ENCODE results near the gene GPR42. TPM values are rescaled to one million over a fixed set of nuclear protein-coding genes. Genes with fewer than 3 reads are reported as not detected.

The GPR42 gene
- total and polyA plus RNA-seq, 10 of the 15 experiments (the other 5 are each of a cell fraction or from before 2014, with no cell fraction given) = 0.13 TPM; not detected in 9

GRCh38 chr19:35352448-35353304, 18.2 kb upstream of the GPR42 start (continued):
- TF ChIP-seq, protein P1, sequence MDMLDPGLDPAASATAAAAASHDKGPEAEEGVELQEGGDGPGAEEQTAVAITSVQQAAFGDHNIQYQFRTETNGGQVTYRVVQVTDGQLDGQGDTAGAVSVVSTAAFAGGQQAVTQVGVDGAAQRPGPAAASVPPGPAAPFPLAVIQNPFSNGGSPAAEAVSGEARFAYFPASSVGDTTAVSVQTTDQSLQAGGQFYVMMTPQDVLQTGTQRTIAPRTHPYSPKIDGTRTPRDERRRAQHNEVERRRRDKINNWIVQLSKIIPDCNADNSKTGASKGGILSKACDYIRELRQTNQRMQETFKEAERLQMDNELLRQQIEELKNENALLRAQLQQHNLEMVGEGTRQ (IDR thresholded peaks at IDR 0.05; ENCODE audit: borderline replicate concordance, low read depth, low read length) = no peak
- TF ChIP-seq TCF7 (IDR thresholded peaks at IDR 0.05; ENCODE audit: borderline replicate concordance) = no peak
- TF ChIP-seq, protein P2, sequence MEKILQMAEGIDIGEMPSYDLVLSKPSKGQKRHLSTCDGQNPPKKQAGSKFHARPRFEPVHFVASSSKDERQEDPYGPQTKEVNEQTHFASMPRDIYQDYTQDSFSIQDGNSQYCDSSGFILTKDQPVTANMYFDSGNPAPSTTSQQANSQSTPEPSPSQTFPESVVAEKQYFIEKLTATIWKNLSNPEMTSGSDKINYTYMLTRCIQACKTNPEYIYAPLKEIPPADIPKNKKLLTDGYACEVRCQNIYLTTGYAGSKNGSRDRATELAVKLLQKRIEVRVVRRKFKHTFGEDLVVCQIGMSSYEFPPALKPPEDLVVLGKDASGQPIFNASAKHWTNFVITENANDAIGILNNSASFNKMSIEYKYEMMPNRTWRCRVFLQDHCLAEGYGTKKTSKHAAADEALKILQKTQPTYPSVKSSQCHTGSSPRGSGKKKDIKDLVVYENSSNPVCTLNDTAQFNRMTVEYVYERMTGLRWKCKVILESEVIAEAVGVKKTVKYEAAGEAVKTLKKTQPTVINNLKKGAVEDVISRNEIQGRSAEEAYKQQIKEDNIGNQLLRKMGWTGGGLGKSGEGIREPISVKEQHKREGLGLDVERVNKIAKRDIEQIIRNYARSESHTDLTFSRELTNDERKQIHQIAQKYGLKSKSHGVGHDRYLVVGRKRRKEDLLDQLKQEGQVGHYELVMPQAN (conservative IDR thresholded peaks at IDR 0.05) = 0 out of 2 replicates have a peak, but pooled peaks have one; percentile 41
- TF ChIP-seq E2F8 (IDR thresholded peaks at IDR 0.05; ENCODE audit: low read depth, partially characterized antibody) = peak; percentile 23
- no peak for TF ChIP-seq ASH2L (IDR thresholded peaks at IDR 0.05; ENCODE audit: borderline replicate concordance, low read depth)
- no peak for TF ChIP-seq WRNIP1 (IDR thresholded peaks at IDR 0.05; ENCODE audit: borderline replicate concordance, low read depth, low read length)
- no peak for TF ChIP-seq KDM1A (IDR thresholded peaks at IDR 0.05; ENCODE audit: borderline replicate concordance)
- TF ChIP-seq SMAD1 (IDR thresholded peaks at IDR 0.05; ENCODE audit: low read depth, partially characterized antibody) = no peak
- TF ChIP-seq, protein P3, sequence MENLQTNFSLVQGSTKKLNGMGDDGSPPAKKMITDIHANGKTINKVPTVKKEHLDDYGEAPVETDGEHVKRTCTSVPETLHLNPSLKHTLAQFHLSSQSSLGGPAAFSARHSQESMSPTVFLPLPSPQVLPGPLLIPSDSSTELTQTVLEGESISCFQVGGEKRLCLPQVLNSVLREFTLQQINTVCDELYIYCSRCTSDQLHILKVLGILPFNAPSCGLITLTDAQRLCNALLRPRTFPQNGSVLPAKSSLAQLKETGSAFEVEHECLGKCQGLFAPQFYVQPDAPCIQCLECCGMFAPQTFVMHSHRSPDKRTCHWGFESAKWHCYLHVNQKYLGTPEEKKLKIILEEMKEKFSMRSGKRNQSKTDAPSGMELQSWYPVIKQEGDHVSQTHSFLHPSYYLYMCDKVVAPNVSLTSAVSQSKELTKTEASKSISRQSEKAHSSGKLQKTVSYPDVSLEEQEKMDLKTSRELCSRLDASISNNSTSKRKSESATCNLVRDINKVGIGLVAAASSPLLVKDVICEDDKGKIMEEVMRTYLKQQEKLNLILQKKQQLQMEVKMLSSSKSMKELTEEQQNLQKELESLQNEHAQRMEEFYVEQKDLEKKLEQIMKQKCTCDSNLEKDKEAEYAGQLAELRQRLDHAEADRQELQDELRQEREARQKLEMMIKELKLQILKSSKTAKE (IDR thresholded peaks at IDR 0.05; ENCODE audit: low read depth, poor library complexity, severe bottlenecking) = peak; percentile 49
- TF ChIP-seq NR2C1 (IDR thresholded peaks at IDR 0.05) = no peak
- TF ChIP-seq ESRRA (IDR thresholded peaks at IDR 0.05; ENCODE audit: low read length) = no peak
- no peak for TF ChIP-seq NFYB (IDR thresholded peaks at IDR 0.05; ENCODE audit: insufficient read depth, low read depth, low read length)
- TF ChIP-seq ZNF274 (IDR thresholded peaks at IDR 0.05; ENCODE audit: insufficient read depth, insufficient read length) = no peak
- TF ChIP-seq FOXK2 (IDR thresholded peaks at IDR 0.05) = no peak
- TF ChIP-seq PML (IDR thresholded peaks at IDR 0.05; ENCODE audit: low read length) = no peak
- TF ChIP-seq, protein P4, sequence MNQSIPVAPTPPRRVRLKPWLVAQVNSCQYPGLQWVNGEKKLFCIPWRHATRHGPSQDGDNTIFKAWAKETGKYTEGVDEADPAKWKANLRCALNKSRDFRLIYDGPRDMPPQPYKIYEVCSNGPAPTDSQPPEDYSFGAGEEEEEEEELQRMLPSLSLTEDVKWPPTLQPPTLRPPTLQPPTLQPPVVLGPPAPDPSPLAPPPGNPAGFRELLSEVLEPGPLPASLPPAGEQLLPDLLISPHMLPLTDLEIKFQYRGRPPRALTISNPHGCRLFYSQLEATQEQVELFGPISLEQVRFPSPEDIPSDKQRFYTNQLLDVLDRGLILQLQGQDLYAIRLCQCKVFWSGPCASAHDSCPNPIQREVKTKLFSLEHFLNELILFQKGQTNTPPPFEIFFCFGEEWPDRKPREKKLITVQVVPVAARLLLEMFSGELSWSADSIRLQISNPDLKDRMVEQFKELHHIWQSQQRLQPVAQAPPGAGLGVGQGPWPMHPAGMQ (IDR thresholded peaks at IDR 0.05; ENCODE audit: borderline replicate concordance) = no peak
- TF ChIP-seq ATF7 (IDR thresholded peaks at IDR 0.05; ENCODE audit: low read depth) = peak; percentile 43; the same call in 1 of the 2 replicates
- TF ChIP-seq CHD1 (IDR thresholded peaks at IDR 0.05; ENCODE audit: low read depth, low read length) = no peak
- TF ChIP-seq FOXM1 (IDR thresholded peaks at IDR 0.05; ENCODE audit: low read depth, low read length) = peak; percentile 67; the same call in 1 of the 2 replicates

All from GM12878 (cell line).